HEK293T (cell line): ENCODE measurements around the gene FAM217A.
A peak's percentile ranks its signal among the peaks of the same experiment; 100 is the strongest.
"Not testable (repeated sequence)": the region's sequence is repeated elsewhere in the genome, so short reads cannot be mapped to it uniquely, and the experiment has no call there.

Experiments used
- CTCF ChIA-PET: fragments of 350-600 bp; formaldehyde crosslinking; extraction: SDS; loops from one replicate; lab custom pipeline; 2021; ENCODE audit warnings: antibody characterized with exemption, inconsistent platforms; lab: Yijun Ruan, JAX
- POLR2A ChIA-PET: fragments of 350-600 bp; formaldehyde crosslinking; extraction: SDS; loops from one replicate; lab custom pipeline; 2020; ENCODE audit warnings: antibody characterized with exemption, inconsistent platforms; lab: Yijun Ruan, JAX
- DNase-seq: peaks from one replicate; pipeline ENCODE4 v3.0.0; 2012; ENCODE audit warnings: mixed read lengths; ENCODE audit errors: extremely low spot score
- ARNT ChIP-seq: fragments of 450-650 bp; IDR thresholded peaks from 2 replicates; pipeline ENCODE4 v1.6.1; 2017; ENCODE audit warnings: mild to moderate bottlenecking
- BHLHE40 ChIP-seq: fragments of 450-650 bp; IDR thresholded peaks from 2 replicates; pipeline ENCODE4 v1.6.1; 2016; ENCODE audit warnings: mild to moderate bottlenecking, moderate library complexity, borderline replicate concordance
- CTBP1 ChIP-seq: fragments of 450-650 bp; IDR thresholded peaks from 2 replicates; pipeline ENCODE4 v1.6.1; 2016; ENCODE audit warnings: borderline replicate concordance
- ELF4 ChIP-seq: fragments of 450-650 bp; IDR thresholded peaks from 2 replicates; pipeline ENCODE4 v1.6.1; 2017; ENCODE audit warnings: antibody characterized with exemption
- FOXA1 ChIP-seq: fragments of 450-650 bp; IDR thresholded peaks from 2 replicates; pipeline ENCODE4 v1.6.1; 2016; ENCODE audit warnings: mild to moderate bottlenecking
- FOXK2 ChIP-seq: fragments of 450-650 bp; IDR thresholded peaks from 2 replicates; pipeline ENCODE4 v1.6.1; 2016; ENCODE audit warnings: mild to moderate bottlenecking
- FOXM1 ChIP-seq: fragments of 450-650 bp; IDR thresholded peaks from 2 replicates; pipeline ENCODE4 v1.6.1; 2017; ENCODE audit warnings: mild to moderate bottlenecking, borderline replicate concordance
- HDGF ChIP-seq: fragments of 450-650 bp; IDR thresholded peaks from 2 replicates; pipeline ENCODE4 v1.6.1; 2017; ENCODE audit warnings: antibody characterized with exemption, borderline replicate concordance
- L3MBTL2 ChIP-seq: fragments of 450-650 bp; conservative IDR thresholded peaks from 2 replicates; pipeline ENCODE4 v1.6.1; 2016; ENCODE audit warnings: mild to moderate bottlenecking
- LEF1 ChIP-seq: fragments of 450-650 bp; IDR thresholded peaks from 2 replicates; pipeline ENCODE4 v1.6.1; 2017; ENCODE audit warnings: mild to moderate bottlenecking, borderline replicate concordance
- NFRKB ChIP-seq: fragments of 450-650 bp; IDR thresholded peaks from 2 replicates; pipeline ENCODE4 v1.6.1; 2016; ENCODE audit warnings: mild to moderate bottlenecking, moderate library complexity
- PKNOX1 ChIP-seq: fragments of 450-650 bp; IDR thresholded peaks from 2 replicates; pipeline ENCODE4 v1.6.1; 2016
- SP1 ChIP-seq: fragments of 450-650 bp; IDR thresholded peaks from 2 replicates; pipeline ENCODE4 v1.6.1; 2017
- SUZ12 ChIP-seq: fragments of 450-650 bp; IDR thresholded peaks from 2 replicates; pipeline ENCODE4 v1.6.1; 2016; ENCODE audit warnings: mild to moderate bottlenecking
- TARDBP ChIP-seq: fragments of 450-650 bp; IDR thresholded peaks from 2 replicates; pipeline ENCODE4 v1.6.1; 2016
- ZNF384 ChIP-seq: fragments of 450-650 bp; IDR thresholded peaks from 2 replicates; pipeline ENCODE4 v1.6.1; 2016

FAM217A gene

GRCh38 chr6:4093288-4093687 lies 14.4 kb upstream of the FAM217A start:
- no peak for DNase-seq
- ChIA-PET POLR2A (no interaction called here), CTCF (no interaction called here)
- TF ChIP-seq PKNOX1 (peak; percentile 50), SUZ12 (no peak)

- TF ChIP-seq HDGF = no peak
- no peak for TF ChIP-seq SP1
- no peak for TF ChIP-seq SUZ12
- no peak for TF ChIP-seq LEF1
- TF ChIP-seq ZNF384 = no peak
- no peak for TF ChIP-seq ELF4
- no peak for TF ChIP-seq ARNT
- TF ChIP-seq L3MBTL2 = no peak
- no peak for TF ChIP-seq FOXK2
- TF ChIP-seq FOXA1 = no peak
- no peak for TF ChIP-seq CTBP1
- no peak for TF ChIP-seq TARDBP
- TF ChIP-seq BHLHE40 = no peak
- no peak for TF ChIP-seq NFRKB
- TF ChIP-seq FOXM1 = no peak
- no peak for TF ChIP-seq PKNOX1
- POLR2A ChIA-PET = no interaction called here
- DNase-seq = no peak
- CTCF ChIA-PET = interaction anchor here (0.6 kb wide), 1 partner anchor 32 kb away, joined by 4 read pairs; no protein-coding TSS in a partner anchor
Observed at GRCh38 chr6:4091941-4092340, 13.0 kb upstream of the FAM217A start.

GRCh38 chr6:4090043-4090442 lies 11.1 kb upstream of the FAM217A start:
- DNase-seq, CTCF ChIA-PET: not testable (repeated sequence)
- POLR2A ChIA-PET = interaction anchor here (1.1 kb wide), 1 partner anchor 46 kb away, joined by 3 read pairs; the partner anchor contains the start of gene ECI2

- POLR2A ChIA-PET = no interaction called here
- CTCF ChIA-PET = no interaction called here
- no peak for TF ChIP-seq L3MBTL2
- no peak for TF ChIP-seq PKNOX1
- no peak for TF ChIP-seq TARDBP
- no peak for TF ChIP-seq CTBP1
- no peak for TF ChIP-seq ARNT
- no peak for TF ChIP-seq FOXM1
- no peak for TF ChIP-seq SP1
- no peak for TF ChIP-seq ZNF384
- no peak for TF ChIP-seq FOXA1
- TF ChIP-seq LEF1 = no peak
- TF ChIP-seq HDGF = no peak
- no peak for TF ChIP-seq BHLHE40
- no peak for DNase-seq
Observed at GRCh38 chr6:4088704-4089103, 9.8 kb upstream of the FAM217A start.

- CTCF ChIA-PET = no interaction called here
- TF ChIP-seq FOXK2 (no peak), BHLHE40 (no peak), CTBP1 (no peak), PKNOX1 (no peak), FOXM1 (no peak), NFRKB (no peak), ARNT (no peak), SP1 (no peak), ELF4 (no peak), L3MBTL2 (no peak), ZNF384 (no peak), LEF1 (no peak), SUZ12 (no peak)
- POLR2A ChIA-PET = no interaction called here
- DNase-seq = no peak
Observed at GRCh38 chr6:4085332-4085700, 6.4 kb upstream of the FAM217A start.

- POLR2A ChIA-PET = no interaction called here
- TF ChIP-seq L3MBTL2 = no peak
- no peak for TF ChIP-seq ZNF384
- no peak for TF ChIP-seq PKNOX1
- TF ChIP-seq CTBP1 = no peak
- no peak for TF ChIP-seq SP1
- no peak for TF ChIP-seq ELF4
- no peak for TF ChIP-seq ARNT
- no peak for TF ChIP-seq SUZ12
- no peak for TF ChIP-seq FOXA1
- TF ChIP-seq FOXK2 = no peak
- TF ChIP-seq LEF1 = no peak
- TF ChIP-seq BHLHE40 = no peak
- TF ChIP-seq HDGF = no peak
- TF ChIP-seq NFRKB = no peak
- no peak for TF ChIP-seq FOXM1
- TF ChIP-seq TARDBP = no peak
- CTCF ChIA-PET = no interaction called here
- DNase-seq = no peak
Observed at GRCh38 chr6:4084444-4085331, 5.8 kb upstream of the FAM217A start.
